Peyer's patch (tissue), 4 donors: ENCODE results near the gene SERPINB1.

Source experiments
- CTCF ChIP-seq, 6 experiments: fragments of 450-650 bp in 4 of 6; fragments of 200-600 bp in 2 of 6; sonication (generic) in 1 of 6; IDR thresholded peaks; one replicate each; pipeline ENCODE4 v1.5.1; 2017 to 2019; ENCODE audit warnings: antibody characterized with exemption in 6 of 6, mild to moderate bottlenecking in 3 of 6, moderate library complexity in 1 of 6
- POLR2A ChIP-seq, 2 donors: fragments of 450-650 bp; IDR thresholded peaks; one replicate each; pipeline ENCODE4 v1.5.1; 2017; ENCODE audit warnings: antibody characterized with exemption in 2 of 2, mild to moderate bottlenecking in 2 of 2, moderate library complexity in 2 of 2

DNA sequence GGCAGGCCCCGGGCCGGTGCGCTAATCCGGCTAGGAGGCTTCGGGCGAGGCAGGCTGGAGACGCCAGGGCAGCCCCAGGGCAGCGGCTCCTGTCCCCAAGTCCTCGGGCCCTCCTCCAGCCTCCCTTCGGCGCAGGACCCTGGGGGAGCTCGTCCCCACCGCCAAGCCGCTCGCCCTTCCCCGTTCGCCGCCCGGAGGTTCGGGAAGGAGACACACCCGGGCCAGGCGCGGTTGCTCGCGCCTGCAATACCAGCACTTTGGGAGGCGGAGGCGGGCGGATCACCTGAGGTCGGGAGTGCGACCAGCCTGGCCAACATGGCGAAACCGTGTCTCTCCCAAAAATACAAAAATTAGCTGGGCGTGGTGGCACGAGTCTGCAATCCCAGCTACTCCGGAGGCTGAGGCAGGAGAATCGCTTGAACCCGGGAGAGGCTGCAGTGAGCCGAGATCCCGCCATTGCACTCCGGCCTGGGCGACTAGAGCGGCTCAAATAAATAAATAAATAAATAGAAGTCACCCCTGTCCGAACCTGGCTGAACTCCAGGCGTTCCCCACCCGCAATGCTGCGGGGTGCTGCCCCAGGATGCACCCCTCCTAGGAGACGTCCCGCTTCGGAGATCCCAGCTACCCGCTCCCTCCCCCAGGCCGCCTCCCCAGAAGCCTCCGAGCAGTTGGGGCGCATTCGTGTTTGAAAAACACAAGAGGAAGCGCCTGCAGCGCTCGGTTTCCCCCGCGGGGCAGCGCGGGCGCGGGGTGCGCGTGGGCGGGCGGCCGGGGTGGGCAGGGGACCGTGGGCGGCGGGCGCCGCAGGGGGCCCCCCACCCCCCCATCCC, 33.9 kb upstream of the SERPINB1 start:
- TF ChIP-seq CTCF (IDR thresholded peaks at IDR 0.05) (peak in 3 of 6 experiments; percentile 23 to 37 (median 29)), POLR2A (IDR thresholded peaks at IDR 0.05) (peak in 1 of 2 donors; percentile 17)
